ENCODE results near the gene ANKRD13B. TPM values are rescaled to one million over a fixed set of nuclear protein-coding genes. Genes with fewer than 3 reads are reported as not detected.
A peak's percentile ranks its signal among the peaks of the same experiment; 100 is the strongest.

The ANKRD13B gene
- total and polyA plus RNA-seq, 9 donors: 3.6 to 23.4 (median 12.0) TPM

- DNase-seq: peak in 2 of 5 donors; percentile 9 to 16
- H3K4me3 ChIP-seq: no peak overlapping the region
- intact Hi-C loops (cut with DNase I): no loop called here
- no peaks in the 10 kb centered on the region for H3K36me3 ChIP-seq
- TF ChIP-seq CTCF (IDR thresholded peaks at IDR 0.05) (no peak), POLR2A (IDR thresholded peaks at IDR 0.05) (no peak), EP300 (IDR thresholded peaks at IDR 0.05) (no peak)
- H3K4me1 ChIP-seq (ENCODE audit: insufficient read depth): peaks cover 15% of the 10 kb centered on the region
- WGBS, 3 donors: 84 to 86% (median 85%) methylated on average over 28 of the region's 28 CpGs
- H3K27ac ChIP-seq: no peak overlapping the region
- no peaks in the 10 kb centered on the region for H3K9me3 ChIP-seq
- H3K27me3 ChIP-seq: no peaks in the 10 kb centered on the region
Measured at GRCh38 chr17:29575511-29576213, 17.3 kb upstream of the ANKRD13B start.

- H3K27me3 ChIP-seq: no peaks in the 10 kb centered on the region
- TF ChIP-seq POLR2A (IDR thresholded peaks at IDR 0.05) (no peak), CTCF (IDR thresholded peaks at IDR 0.05) (no peak)
- intact Hi-C loops (cut with DNase I): no loop called here
- peak in 1 of 5 donors; percentile 12 for DNase-seq
- no peaks in the 10 kb centered on the region for H3K9me3 ChIP-seq
- no peaks in the 10 kb centered on the region for H3K36me3 ChIP-seq
- no peak overlapping the region for H3K27ac ChIP-seq
- WGBS, 3 donors: 91 to 92% (median 92%) methylated on average over 34 to 37 of the region's 37 CpGs
- H3K4me3 ChIP-seq: no peak overlapping the region
- H3K4me1 ChIP-seq (ENCODE audit: insufficient read depth): peaks cover 15% of the 10 kb centered on the region
Measured at GRCh38 chr17:29576214-29577000, 16.5 kb upstream of the ANKRD13B start.

- intact Hi-C loops (cut with DNase I): no loop called here
- no peak for TF ChIP-seq CTCF (IDR thresholded peaks at IDR 0.05)
- no peak for TF ChIP-seq EP300 (IDR thresholded peaks at IDR 0.05)
- TF ChIP-seq POLR2A (IDR thresholded peaks at IDR 0.05): no peak
- DNase-seq: no peak
- 91 to 92% (median 91%) methylated on average over 9 of the region's 9 CpGs for WGBS, 3 donors
- H3K4me1 ChIP-seq (ENCODE audit: insufficient read depth): peaks cover 12% of the 10 kb centered on the region
- H3K9me3 ChIP-seq: no peaks in the 10 kb centered on the region
- no peak overlapping the region for H3K27ac ChIP-seq
- H3K27me3 ChIP-seq: no peaks in the 10 kb centered on the region
- no peak overlapping the region for H3K4me3 ChIP-seq
- no peaks in the 10 kb centered on the region for H3K36me3 ChIP-seq
Measured at GRCh38 chr17:29577001-29577370, 15.9 kb upstream of the ANKRD13B start.

GRCh38 chr17:29577385-29578211, 15.3 kb upstream of the ANKRD13B start:
- Histone ChIP-seq H3K4me3 (no peak overlapping the region), H3K36me3 (no peaks in the 10 kb centered on the region), H3K27me3 (no peaks in the 10 kb centered on the region), H3K9me3 (no peaks in the 10 kb centered on the region), H3K27ac (peak overlapping the region in 1 of 2 donors; percentile 10), H3K4me1 (ENCODE audit: insufficient read depth) (peaks cover 7% of the 10 kb centered on the region)
- DNase-seq: peak; percentile 31 to 74 (median 54)
- 65 to 74% (median 67%) methylated on average over 20 to 22 of the region's 22 CpGs for WGBS, 3 donors
- TF ChIP-seq EP300 (IDR thresholded peaks at IDR 0.05): no peak
- no peak for TF ChIP-seq POLR2A (IDR thresholded peaks at IDR 0.05)
- no peak for TF ChIP-seq CTCF (IDR thresholded peaks at IDR 0.05)
- intact Hi-C loops (cut with DNase I): no loop called here
